ENCODE data around the gene SPIRE1. TPM values are rescaled to one million over a fixed set of nuclear protein-coding genes. Genes with fewer than 3 reads are reported as not detected.
"Not testable (repeated sequence)": the region's sequence is repeated elsewhere in the genome, so short reads cannot be mapped to it uniquely, and the experiment has no call there.

The SPIRE1 gene
- total and polyA plus RNA-seq, 2 of the 4 experiments (the other 2 are of a cell fraction): 11.6 to 31.4 TPM

- H3K4me1 ChIP-seq (ENCODE audit: control insufficient read depth, insufficient read depth, low read length); H4K5ac ChIP-seq (ENCODE audit: low read depth, low read length); H2BK5ac ChIP-seq (ENCODE audit: low read depth, low read length, poor library complexity, severe bottlenecking); H3K27me3 ChIP-seq (ENCODE audit: control insufficient read depth, insufficient read depth, low read length); H3K23ac ChIP-seq (ENCODE audit: low read depth, low read length); H2AFZ ChIP-seq (replicated peaks; ENCODE audit: low read length, poor library complexity); H3K9ac ChIP-seq (ENCODE audit: low read depth, low read length); H3K14ac ChIP-seq (replicated peaks; ENCODE audit: low read depth, low read length); CTCF ChIA-PET; H2BK20ac ChIP-seq (ENCODE audit: low read depth, low read length); H3K4me2 ChIP-seq (ENCODE audit: low read depth, low read length); H4K91ac ChIP-seq (ENCODE audit: insufficient read depth, low read depth, low read length); H3K18ac ChIP-seq (ENCODE audit: low read depth, low read length); H3K36me3 ChIP-seq (ENCODE audit: control insufficient read depth, insufficient read depth, low read length); intact Hi-C loops (cut with micrococcal nuclease); H3K4ac ChIP-seq (ENCODE audit: low read depth, low read length); in situ Hi-C loops (cut with MboI; ENCODE audit: low sequenced_read_pairs); H3K27ac ChIP-seq (ENCODE audit: insufficient read depth, low read length); H2AK5ac ChIP-seq (ENCODE audit: low read depth, low read length); H2BK15ac ChIP-seq (ENCODE audit: low read depth, low read length); BruUV-seq (replicated peaks); DNase-seq; H4K8ac ChIP-seq (ENCODE audit: low read depth in 2 of 2, low read length in 2 of 2); H2BK120ac ChIP-seq (ENCODE audit: low read depth, low read length); H3K56ac ChIP-seq (ENCODE audit: extremely low read depth, insufficient read depth, low read length); dilution Hi-C loops (cut with HindIII; ENCODE audit: low sequenced_read_pairs, unreplicated experiment); H3K4me3 ChIP-seq (ENCODE audit: insufficient read depth, low read depth, low read length); ATAC-seq (ENCODE audit: low read depth); H3K9me3 ChIP-seq (ENCODE audit: control insufficient read depth, insufficient read depth, low read length); H2AK9ac ChIP-seq (replicated peaks; ENCODE audit: low read depth, low read length, poor library complexity); POLR2A ChIA-PET (ENCODE audit: unreplicated experiment): not testable (repeated sequence)
- Histone ChIP-seq H4K20me1 (ENCODE audit: insufficient read depth, low read length) (peaks cover 15% of the 10 kb centered on the region), H3K9me1 (ENCODE audit: insufficient read depth, low read length) (peaks cover 13% of the 10 kb centered on the region), H3K79me1 (ENCODE audit: low read depth in 1 of 2, low read length in 2 of 2) (peaks cover 27 to 54% of the 10 kb centered on the region in 2 experiments)
- WGBS, 2 experiments (ENCODE audit: extremely low coverage in 2 of 2, insufficient read length in 1 of 2): 100% methylated on average over 3 of the region's 13 CpGs; no CpG with 5 or more reads in 1 of the 2 experiments
Observed at GRCh38 chr18:12551466-12551865, 106.4 kb downstream of the SPIRE1 start.

All from IMR-90 (cell line).